ENCODE measurements around the gene MAP3K7.

DNA sequence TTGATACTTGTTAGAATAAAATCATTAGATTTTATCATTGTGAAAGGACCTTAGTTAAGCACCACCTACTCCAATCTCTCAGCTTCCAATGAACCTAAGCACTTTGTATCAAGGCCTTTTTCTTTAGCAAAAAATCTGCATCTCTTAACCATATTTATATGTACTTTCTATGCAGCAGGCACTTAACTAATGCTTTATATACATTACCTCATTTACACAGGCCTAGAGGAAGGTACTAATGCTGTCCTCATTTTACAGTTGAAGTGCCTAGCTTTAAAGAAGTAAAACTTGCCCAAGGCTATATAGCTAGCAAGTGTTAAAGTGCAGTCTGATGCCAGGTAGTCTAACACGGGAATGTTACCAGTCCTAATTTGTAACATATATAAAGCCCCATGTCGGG is 14.0 kb downstream of the MAP3K7 start:
- TF ChIP-seq, protein P1, sequence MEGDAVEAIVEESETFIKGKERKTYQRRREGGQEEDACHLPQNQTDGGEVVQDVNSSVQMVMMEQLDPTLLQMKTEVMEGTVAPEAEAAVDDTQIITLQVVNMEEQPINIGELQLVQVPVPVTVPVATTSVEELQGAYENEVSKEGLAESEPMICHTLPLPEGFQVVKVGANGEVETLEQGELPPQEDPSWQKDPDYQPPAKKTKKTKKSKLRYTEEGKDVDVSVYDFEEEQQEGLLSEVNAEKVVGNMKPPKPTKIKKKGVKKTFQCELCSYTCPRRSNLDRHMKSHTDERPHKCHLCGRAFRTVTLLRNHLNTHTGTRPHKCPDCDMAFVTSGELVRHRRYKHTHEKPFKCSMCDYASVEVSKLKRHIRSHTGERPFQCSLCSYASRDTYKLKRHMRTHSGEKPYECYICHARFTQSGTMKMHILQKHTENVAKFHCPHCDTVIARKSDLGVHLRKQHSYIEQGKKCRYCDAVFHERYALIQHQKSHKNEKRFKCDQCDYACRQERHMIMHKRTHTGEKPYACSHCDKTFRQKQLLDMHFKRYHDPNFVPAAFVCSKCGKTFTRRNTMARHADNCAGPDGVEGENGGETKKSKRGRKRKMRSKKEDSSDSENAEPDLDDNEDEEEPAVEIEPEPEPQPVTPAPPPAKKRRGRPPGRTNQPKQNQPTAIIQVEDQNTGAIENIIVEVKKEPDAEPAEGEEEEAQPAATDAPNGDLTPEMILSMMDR (IDR thresholded peaks at IDR 0.05 in 2 of 3, conservative IDR thresholded peaks at IDR 0.05 in 1 of 3; ENCODE audit: borderline replicate concordance in 1 of 3, insufficient read depth in 1 of 3, low read depth in 2 of 3, low read length in 2 of 3): no peak
- TF ChIP-seq ZNF274 (IDR thresholded peaks at IDR 0.05; ENCODE audit: low read depth, low read length) (no peak), RAD21 (IDR thresholded peaks at IDR 0.05; ENCODE audit: low read depth) (no peak), ELF1 (IDR thresholded peaks at IDR 0.05; ENCODE audit: borderline replicate concordance, low read depth) (no peak), POLR2AphosphoS5 (IDR thresholded peaks at IDR 0.05; ENCODE audit: low read depth, low read length) (no peak), JUND (IDR thresholded peaks at IDR 0.05) (no peak), POLR2A (IDR thresholded peaks at IDR 0.05; ENCODE audit: borderline replicate concordance, extremely low read depth, insufficient read depth, insufficient read length) (no peak), SIN3A (IDR thresholded peaks at IDR 0.05; ENCODE audit: low read depth) (no peak), EZH2 (IDR thresholded peaks at IDR 0.05) (no peak)
- TF ChIP-seq, protein P2, sequence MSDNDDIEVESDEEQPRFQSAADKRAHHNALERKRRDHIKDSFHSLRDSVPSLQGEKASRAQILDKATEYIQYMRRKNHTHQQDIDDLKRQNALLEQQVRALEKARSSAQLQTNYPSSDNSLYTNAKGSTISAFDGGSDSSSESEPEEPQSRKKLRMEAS (IDR thresholded peaks at IDR 0.05): no peak

All from HCT116 (cell line).